Measurements from ENCODE around the gene STK39. TPM values are rescaled to one million over a fixed set of nuclear protein-coding genes. Genes with fewer than 3 reads are reported as not detected.

Gene STK39
- total and polyA plus RNA-seq, 11 donors = 13.1 to 40.1 (median 21.5) TPM

DNA sequence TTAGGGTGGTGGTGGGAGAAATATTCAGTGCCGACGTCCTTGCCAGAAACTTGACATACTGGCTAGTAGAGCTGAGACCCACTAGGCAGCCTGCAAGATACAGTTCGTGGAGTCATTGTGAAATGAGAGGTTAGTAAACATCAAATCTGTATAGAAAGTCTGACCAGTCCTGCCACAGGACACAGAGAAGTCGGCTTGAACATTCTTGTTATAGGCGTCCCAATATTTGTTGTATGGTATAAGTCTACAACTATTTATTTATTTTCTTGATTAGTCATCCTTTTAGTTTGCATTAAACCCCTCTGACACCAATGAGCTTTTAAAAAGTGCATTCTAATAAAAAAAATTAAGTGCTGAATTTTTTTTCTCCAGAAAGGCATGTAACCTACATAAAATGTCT lies 265.4 kb downstream of the STK39 start:
- intact Hi-C loops (cut with DNase I) = no loop called here
- no peak for ATAC-seq
- Histone ChIP-seq H3K36me3 (peaks cover 0 to 12% (median 0%) of the 10 kb centered on the region in 9 donors), H3K27ac (no peak overlapping the region), H3K27me3 (no peaks in the 10 kb centered on the region), H3K9me3 (no peaks in the 10 kb centered on the region), H3K4me3 (no peak overlapping the region), H3K4me1 (no peaks in the 10 kb centered on the region)
- WGBS, 4 donors = 93 to 95% (median 95%) methylated on average over 5 of the region's 5 CpGs
- TF ChIP-seq POLR2A (IDR thresholded peaks at IDR 0.05) = no peak
- TF ChIP-seq, protein P1, sequence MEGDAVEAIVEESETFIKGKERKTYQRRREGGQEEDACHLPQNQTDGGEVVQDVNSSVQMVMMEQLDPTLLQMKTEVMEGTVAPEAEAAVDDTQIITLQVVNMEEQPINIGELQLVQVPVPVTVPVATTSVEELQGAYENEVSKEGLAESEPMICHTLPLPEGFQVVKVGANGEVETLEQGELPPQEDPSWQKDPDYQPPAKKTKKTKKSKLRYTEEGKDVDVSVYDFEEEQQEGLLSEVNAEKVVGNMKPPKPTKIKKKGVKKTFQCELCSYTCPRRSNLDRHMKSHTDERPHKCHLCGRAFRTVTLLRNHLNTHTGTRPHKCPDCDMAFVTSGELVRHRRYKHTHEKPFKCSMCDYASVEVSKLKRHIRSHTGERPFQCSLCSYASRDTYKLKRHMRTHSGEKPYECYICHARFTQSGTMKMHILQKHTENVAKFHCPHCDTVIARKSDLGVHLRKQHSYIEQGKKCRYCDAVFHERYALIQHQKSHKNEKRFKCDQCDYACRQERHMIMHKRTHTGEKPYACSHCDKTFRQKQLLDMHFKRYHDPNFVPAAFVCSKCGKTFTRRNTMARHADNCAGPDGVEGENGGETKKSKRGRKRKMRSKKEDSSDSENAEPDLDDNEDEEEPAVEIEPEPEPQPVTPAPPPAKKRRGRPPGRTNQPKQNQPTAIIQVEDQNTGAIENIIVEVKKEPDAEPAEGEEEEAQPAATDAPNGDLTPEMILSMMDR (IDR thresholded peaks at IDR 0.05) = no peak
- no peak for DNase-seq

DNA sequence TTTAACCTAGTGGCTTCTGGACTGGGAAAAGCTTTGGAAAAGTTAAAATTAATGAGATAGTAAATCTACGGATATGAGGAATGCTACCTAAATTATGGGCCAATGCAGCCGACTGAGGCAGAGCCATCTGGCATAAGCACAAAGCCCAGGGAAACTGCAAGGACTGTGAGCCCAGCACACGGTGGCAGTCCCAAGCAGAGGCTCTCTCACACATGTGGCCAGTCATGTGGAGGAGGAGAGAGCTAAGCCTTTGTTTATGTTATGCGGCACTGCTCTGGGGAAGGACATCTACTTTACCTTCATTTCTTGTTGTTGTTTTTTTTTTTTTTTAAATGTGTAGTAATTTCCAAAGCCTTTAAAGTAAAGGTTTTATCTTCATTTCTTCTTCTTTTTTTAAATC lies 267.0 kb downstream of the STK39 start:
- no peak overlapping the region for H3K27ac ChIP-seq
- H3K4me3 ChIP-seq = no peak overlapping the region
- no peak for ATAC-seq

DNA sequence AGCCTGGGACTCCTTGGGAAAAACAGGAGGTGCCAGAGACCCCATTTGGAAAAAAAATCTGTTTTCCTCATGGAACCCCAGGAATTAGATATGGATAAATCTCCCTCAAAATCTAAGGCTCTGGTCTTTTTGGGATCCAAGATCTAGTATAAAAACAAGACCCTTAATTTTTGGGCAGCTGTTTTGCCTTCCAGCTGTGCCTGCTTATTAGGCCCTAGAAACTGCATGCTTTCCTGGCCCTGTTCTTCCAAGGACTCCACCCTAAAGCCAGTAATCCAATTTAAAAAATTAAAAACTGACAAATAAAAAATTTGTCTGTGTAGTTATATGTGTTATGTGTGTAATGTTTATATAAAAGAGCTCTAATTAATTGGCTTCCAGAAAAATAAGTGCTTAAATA lies 274.6 kb downstream of the STK39 start:
- no peak for ATAC-seq
- H3K27me3 ChIP-seq = no peaks in the 10 kb centered on the region
- no peak overlapping the region for H3K4me3 ChIP-seq
- DNase-seq = no peak
- peaks cover 0 to 25% (median 3%) of the 10 kb centered on the region in 12 donors for H3K9me3 ChIP-seq
- TF ChIP-seq POLR2A (IDR thresholded peaks at IDR 0.05) = no peak
- TF ChIP-seq, protein P1 (IDR thresholded peaks at IDR 0.05) = no peak
- no peaks in the 10 kb centered on the region for H3K36me3 ChIP-seq
- intact Hi-C loops (cut with DNase I) = loop anchor here in 1 of 10 donors (10.0 kb wide), 1 partner anchor 1492 kb away; no protein-coding TSS in a partner anchor
- H3K4me1 ChIP-seq = peaks cover 0 to 6% (median 0%) of the 10 kb centered on the region in 12 donors
- no peak overlapping the region for H3K27ac ChIP-seq

More for the DNA sequence above, 267.0 kb downstream of the STK39 start:
- WGBS, 4 donors = 87 to 91% (median 89%) methylated on average over 4 of the region's 4 CpGs
- intact Hi-C loops (cut with DNase I) = no loop called here
- Histone ChIP-seq H3K27me3 (no peaks in the 10 kb centered on the region), H3K36me3 (peaks cover 0 to 12% (median 0%) of the 10 kb centered on the region in 9 donors), H3K4me1 (peaks cover 0 to 6% (median 0%) of the 10 kb centered on the region in 12 donors), H3K9me3 (no peaks in the 10 kb centered on the region)
- DNase-seq = no peak
- no peak for TF ChIP-seq POLR2A (IDR thresholded peaks at IDR 0.05)
- TF ChIP-seq, protein P1 (IDR thresholded peaks at IDR 0.05) = no peak

DNA sequence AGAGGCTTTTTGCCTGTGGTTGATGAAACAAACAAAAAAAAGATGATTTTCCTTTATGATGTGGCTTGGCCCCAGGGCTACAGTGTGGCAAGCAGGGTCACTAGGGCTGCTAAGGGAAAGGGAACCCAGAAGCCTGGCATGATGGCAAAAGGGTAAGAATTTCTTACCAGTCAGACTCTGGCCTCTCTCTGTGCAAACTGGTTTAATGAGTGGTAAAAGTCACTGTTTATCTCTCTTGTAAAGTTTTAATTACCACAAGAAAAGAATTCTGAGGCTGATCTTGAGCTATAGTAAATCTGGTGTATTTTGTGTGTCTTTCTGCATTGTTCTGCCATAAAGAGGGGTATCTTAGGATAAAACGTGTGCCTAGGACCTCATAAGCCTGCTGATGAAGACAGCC lies 275.4 kb downstream of the STK39 start:
- H3K27ac ChIP-seq = no peak overlapping the region
- intact Hi-C loops (cut with DNase I) = loop anchor here in 1 of 10 donors (10.0 kb wide), 1 partner anchor 1493 kb away; no protein-coding TSS in a partner anchor
- no peaks in the 10 kb centered on the region for H3K36me3 ChIP-seq
- no peak for ATAC-seq
- peaks cover 0 to 25% (median 3%) of the 10 kb centered on the region in 12 donors for H3K9me3 ChIP-seq
- TF ChIP-seq POLR2A (IDR thresholded peaks at IDR 0.05) = no peak
- TF ChIP-seq, protein P1 (IDR thresholded peaks at IDR 0.05) = no peak
- H3K27me3 ChIP-seq = no peaks in the 10 kb centered on the region
- 85 to 99% (median 95%) methylated on average over 1 of the region's 1 CpG for WGBS, 4 donors
- no peak overlapping the region for H3K4me3 ChIP-seq
- peaks cover 0 to 6% (median 0%) of the 10 kb centered on the region in 12 donors for H3K4me1 ChIP-seq
- DNase-seq = no peak

Data from heart left ventricle (tissue), 16 donors.